Stimulated activated CD4-positive, alpha-beta T cell treated with anti-CD3 and anti-CD28 coated beads, Interleukin-4, amount 100 ng/mL, for 48 hours (primary cell): ENCODE data around the gene GRIN2A.

Source experiments
- DNase-seq, 2 donors: peaks; one replicate each; pipeline ENCODE4 v3.0.0-alpha.2; 2020; ENCODE audit warnings: low read depth in 2 of 2

GRIN2A gene

DNA sequence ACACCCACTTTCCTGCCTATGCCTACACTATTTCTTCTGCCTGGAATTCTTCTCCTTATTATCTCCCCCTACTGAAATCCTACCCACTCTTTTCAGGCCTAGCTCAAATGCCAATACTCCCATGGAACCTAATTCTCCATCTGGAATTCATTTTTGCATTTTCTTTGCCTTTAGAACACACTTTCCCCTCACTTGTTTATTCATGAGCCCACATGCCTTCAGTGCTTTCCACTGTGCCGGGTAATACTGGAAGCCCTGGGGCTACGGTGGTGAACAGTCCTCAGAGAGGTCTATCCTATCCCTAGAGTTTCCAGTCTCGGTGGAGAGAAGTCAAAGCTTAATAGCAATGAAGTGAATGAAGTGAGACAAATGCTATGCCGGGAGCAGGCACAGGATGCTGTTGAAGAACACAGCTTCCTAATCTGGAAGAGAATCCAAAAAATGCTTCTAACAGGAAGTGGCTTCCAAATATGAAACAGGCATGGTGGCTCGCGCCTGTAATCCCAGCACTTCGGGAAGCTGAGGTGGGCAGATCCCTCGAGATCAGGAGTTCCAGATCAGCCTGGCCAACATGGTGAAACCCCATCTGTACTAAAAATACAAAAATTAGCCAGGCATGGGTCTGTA is 322.4 kb downstream of the GRIN2A start:
- DNase-seq = no peak

DNA sequence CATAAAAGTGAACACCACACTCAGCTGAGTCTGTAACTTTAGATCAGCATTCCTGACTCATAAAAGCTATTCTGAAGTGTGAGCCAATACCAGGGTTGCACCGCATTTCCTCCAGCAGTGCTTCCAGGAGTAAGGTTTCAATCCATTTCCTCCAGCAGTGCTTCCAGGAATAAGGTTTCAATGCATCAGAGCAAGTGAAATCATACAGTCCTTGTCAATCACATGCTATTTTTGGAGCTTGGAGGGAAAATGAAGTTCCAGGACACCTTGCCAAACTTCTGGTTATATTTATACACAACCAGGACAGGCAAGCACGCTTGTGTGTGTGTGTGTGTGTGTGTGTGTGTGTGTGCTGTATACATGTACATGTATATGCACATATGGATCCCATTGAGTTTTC is 327.6 kb downstream of the GRIN2A start:
- no peak for DNase-seq

DNA sequence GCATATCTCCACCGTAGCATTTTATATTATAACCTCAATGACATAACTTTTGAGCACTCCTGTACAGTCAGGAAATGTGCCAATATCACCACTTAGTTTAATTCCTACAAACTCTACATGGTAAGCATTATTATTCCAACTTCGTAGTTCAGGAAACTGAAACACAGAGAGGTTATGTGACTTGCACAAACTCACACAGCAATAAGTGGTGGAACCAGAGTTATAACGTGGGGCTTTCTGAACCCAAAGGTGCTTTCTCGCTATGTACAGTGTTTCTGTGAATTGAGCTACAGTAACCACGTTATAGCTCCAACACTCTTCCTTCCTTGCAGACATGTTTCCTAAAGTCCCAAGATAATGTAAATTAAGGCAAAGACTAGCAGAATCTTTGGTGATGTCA is 330.2 kb downstream of the GRIN2A start:
- DNase-seq = no peak

DNA sequence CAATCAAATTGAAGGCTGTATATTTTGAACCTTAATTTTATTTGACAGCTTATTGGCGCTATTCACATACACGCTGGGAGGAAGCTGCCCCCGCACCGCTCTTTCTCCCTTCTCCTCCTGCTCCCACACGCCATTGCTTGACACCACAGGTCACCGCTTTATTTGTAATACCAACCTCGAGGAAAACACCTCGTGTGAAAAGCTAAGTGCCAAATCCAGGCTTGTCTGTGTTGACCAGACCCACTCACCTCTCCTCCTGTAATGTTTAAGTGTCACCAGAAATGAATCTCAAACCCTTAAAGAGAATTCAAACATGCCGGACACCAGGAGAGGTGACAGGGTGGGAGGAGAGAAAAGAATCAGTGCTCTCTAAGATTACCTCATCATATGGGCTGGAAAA is 331.4 kb downstream of the GRIN2A start:
- no peak for DNase-seq

DNA sequence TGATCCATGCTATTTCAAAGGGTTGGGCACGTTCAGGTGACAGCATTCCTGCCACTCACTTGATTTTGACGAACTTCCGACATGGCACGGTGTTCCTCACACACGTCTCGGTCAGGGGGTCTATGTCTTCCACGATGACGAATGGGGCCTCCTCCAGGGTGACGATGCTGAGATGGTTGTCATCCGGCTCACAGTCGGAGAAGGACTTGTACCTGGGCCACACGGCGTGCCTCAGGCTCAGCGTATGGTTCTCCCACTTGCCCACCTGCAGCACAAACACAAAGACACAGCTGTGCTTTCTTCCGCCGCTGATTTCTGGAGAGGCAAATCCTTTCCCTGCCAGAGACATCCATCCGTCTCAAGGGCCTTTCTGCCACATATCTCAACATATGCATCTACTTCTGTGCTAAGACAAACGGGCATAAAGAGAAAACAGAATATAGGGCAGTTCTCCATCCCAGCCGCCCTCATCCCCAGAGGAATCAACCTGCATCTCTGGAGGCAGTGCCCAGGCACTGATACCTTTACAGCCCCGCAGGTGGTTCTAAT is 332.5 kb downstream of the GRIN2A start:
- no peak for DNase-seq

- DNase-seq = no peak
These were observed 335.1 kb downstream of the GRIN2A start for GRCh38 chr16:9847146-9847545.

GRCh38 chr16:9846362-9847099 is 335.7 kb downstream of the GRIN2A start:
- no peak for DNase-seq

- no peak for DNase-seq
These were observed 336.4 kb downstream of the GRIN2A start for GRCh38 chr16:9845661-9846361.

GRCh38 chr16:9844361-9844760 is 337.9 kb downstream of the GRIN2A start:
- no peak for DNase-seq

DNA sequence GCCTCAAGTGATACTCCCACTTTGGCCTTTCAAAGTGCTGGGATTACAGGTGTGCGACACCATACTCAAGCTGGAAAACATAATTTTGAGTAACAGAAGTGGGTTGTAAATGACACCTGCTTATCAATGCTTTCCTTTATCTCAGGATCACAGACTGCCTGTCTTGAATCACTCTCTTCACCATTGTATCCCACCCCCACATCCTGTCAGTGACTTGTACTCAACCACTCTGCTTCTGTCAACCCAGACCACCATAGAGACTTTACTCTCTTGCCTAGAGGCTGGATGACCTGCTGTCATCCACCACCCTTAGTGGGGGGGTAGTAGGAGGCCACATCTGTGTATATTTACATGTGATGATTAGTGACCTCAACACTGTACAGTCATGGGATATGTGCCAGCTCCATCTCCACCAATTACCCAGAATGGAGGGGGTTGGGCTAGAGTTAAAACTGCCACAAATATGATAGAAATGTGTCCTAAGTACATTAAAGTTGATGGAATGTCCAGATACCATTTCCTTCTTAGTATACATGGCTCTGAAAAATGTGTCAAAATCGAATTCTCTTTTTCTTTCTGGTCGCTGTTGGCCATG is 338.7 kb downstream of the GRIN2A start:
- no peak for DNase-seq

DNA sequence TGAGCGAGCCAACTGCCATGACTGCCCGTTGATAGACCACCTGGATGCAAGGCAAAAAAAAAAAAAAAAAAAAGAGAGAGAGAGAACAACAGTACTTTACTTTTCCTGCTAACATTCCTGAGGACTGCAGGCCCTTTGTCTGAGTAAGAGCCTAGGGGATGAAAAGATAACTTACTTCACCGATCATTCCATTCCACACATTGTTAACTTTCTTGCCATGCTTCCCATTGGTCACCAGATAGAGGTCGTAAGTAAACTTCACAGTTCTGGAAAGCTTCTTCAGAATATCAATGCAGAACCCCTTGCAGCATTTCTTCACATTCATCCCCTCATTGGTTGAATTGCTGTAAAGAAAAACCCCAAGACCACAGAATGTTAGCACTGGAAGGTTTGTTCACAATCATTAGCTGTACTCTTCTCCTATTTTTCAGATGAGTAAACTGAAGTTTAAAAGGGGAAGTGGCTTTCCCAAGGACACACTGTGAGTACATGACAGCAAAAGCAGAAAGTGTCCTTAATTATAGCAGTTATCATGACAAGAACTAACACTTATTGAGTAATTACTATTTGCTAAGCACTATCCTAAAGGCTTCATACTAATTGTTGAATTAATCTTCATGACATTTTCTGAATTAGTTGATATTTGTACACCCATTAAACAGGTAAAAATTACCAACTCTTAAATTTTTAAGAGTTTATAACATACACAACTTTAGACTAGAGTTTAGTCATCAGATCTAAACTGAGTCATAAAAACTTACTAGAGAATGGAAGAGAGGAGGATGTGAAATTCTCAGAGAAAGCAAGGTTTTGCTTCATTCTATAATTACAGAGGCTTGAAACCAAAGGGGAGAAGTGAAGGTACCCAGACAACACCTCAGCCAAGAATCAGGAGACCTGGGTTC is 341.2 kb downstream of the GRIN2A start:
- DNase-seq = no peak

DNA sequence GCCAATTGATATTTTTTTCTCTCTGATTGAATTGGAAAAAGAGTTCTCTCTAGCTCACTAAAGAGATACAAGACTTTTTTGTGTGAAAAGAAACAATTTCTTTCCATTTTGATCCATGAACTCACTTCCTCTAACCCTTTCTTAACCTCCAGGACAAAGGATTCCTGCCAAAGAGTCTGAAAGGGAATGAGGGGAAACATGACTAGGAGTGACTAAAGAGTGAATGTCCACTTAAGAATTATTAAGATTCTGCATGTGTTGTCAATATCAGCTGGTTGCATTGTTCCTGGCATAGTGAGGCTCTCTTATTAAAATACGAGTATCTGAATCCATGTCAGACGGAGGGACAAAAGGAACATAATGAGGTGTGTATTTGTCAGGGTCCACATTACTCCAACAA is 344.7 kb downstream of the GRIN2A start:
- no peak for DNase-seq

DNA sequence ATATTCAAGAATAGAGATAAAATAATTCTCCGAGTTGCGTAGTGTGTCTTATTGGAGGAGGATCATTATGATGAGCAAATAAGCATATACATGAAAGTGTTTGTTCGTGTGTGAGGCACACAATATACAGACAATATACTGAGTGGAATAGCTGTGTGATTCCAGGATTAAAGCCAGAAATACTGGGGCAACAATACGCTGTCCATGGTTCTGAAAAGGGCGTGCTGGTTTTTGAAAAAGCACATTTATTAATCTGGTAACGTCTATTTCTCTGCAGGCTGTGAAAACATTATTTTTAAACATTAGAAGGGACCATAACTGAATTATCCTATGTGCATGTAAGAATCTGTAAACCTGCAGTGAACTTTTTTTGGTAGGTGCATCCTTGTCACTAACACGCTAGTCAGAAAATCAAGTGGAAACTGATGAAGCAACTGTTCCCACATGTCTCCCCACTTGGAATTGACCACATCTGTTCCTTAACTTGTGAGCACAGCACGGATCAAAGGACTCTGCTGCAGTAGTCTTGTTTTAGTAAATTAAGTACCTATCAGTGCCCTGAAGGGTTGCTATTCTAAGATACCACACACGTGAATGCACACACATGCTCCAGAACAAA is 346.0 kb downstream of the GRIN2A start:
- DNase-seq = no peak

- DNase-seq = no peak
These were observed 355.0 kb downstream of the GRIN2A start for GRCh38 chr16:9827062-9827752.

DNA sequence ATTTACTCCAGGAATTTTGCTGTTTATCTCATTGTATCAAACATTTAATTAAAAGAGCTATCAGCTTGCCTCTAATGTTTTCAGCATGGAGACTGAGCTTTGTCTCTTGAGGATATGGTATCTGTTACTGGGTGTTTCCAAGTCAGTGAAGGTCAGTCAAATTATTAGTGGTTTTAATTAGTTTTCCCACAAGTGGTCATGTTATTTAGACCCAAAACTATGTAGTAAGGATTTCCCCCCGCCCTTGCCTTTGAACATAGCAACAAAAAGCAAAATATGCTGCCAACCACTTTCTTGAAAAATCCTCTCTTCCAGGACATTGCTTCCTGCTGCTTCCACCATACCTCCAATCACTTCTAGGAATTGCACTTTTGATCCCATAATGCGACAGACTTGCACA is 355.6 kb downstream of the GRIN2A start:
- DNase-seq = no peak

DNA sequence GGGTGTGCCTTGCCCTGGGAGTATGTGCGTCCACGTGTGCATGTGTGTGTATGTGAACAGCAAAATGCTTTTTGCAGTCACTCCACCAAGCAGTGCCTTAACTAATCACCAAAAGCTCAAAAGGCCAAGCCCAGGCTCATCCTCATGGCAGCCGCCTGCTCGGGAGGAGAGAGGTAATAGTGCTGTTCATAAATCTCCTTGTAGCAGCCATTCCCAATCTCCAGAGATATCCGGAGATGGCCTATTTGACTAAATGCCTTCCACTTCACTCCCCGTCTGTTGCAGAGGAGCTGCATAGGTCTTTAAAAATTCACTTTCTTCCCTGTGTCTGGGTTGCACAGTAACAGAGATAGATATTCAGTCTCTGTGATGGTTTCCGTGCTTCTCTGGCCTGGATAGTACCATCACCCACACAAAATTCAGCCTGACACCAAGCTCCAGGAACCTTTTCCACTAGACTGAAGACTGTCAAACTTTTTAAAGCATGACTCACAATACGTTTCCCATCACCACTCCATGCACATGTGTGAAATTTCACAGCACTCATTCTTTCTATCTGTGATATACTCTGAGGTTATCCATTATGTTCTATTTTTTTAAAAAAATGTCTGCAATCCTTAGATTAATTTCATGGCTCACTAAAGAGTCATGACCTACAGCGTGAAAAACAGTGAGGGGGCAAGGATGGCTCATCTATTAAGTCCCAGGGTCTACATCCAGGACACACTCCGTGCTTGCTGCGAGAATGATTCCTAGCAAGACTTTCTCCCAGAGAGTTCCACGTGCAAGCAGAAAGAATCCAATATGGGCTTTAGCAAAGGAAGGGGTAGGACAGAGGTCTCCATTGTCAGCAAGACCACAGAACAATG is 357.8 kb downstream of the GRIN2A start:
- DNase-seq = no peak

- no peak for DNase-seq
These were observed 358.7 kb downstream of the GRIN2A start for GRCh38 chr16:9823510-9823909.

GRCh38 chr16:9821970-9822369 is 360.3 kb downstream of the GRIN2A start:
- no peak for DNase-seq

GRCh38 chr16:9821331-9821730 is 360.9 kb downstream of the GRIN2A start:
- DNase-seq = no peak
